H1 (cell line): ENCODE results near the gene NR2F1. TPM values are rescaled to one million over a fixed set of nuclear protein-coding genes. Genes with fewer than 3 reads are reported as not detected.

Experiments
- ASH2L ChIP-seq: fragments of 200-600, 300-600 bp; sonication (generic); IDR thresholded peaks from one replicate; pipeline ENCODE4 v1.7.1; 2017; ENCODE audit warnings: low read length
- ATF2 ChIP-seq: IDR thresholded peaks from 2 replicates; pipeline ENCODE4 v1.6.1; 2012; ENCODE audit warnings: low read length, inconsistent platforms
- ATF3 ChIP-seq: IDR thresholded peaks from 2 replicates; pipeline ENCODE4 v1.6.1; 2011; ENCODE audit warnings: low read depth, mild to moderate bottlenecking, low read length; ENCODE audit not compliant: insufficient read depth
- BACH1 ChIP-seq: IDR thresholded peaks from 2 replicates; pipeline ENCODE4 v1.6.1; 2012; ENCODE audit warnings: low read length, improper control_type of control experiment
- BCL11A ChIP-seq, 2 experiments: IDR thresholded peaks; one replicate each; pipeline ENCODE4 v1.6.1; 2011; ENCODE audit warnings: low read depth in 2 of 2, low read length in 2 of 2, mild to moderate bottlenecking in 2 of 2
- BRCA1 ChIP-seq: IDR thresholded peaks from 2 replicates; pipeline ENCODE4 v1.6.1; 2012; ENCODE audit warnings: low read depth, low read length, improper control_type of control experiment
- CBX8 ChIP-seq: fragments of 300-800, 300-1000 bp; sonication (generic); IDR thresholded peaks from 2 replicates; pipeline ENCODE4 v1.7.1; 2016; ENCODE audit warnings: low read depth, low read length, borderline replicate concordance
- CEBPB ChIP-seq: IDR thresholded peaks from 2 replicates; pipeline ENCODE4 v1.6.1; 2012; ENCODE audit warnings: low read depth, low read length
- CHD2 ChIP-seq: IDR thresholded peaks from 2 replicates; pipeline ENCODE4 v1.6.1; 2012; ENCODE audit warnings: low read length, improper control_type of control experiment
- CREB1 ChIP-seq: IDR thresholded peaks from 2 replicates; pipeline ENCODE4 v1.6.1; 2012; ENCODE audit warnings: inconsistent platforms
- HDAC2 ChIP-seq, 2 experiments: fragments of 300-600 bp in 1 of 2; sonication (generic) in 1 of 2; IDR thresholded peaks; 2 replicates each; pipeline ENCODE4 v1.6.1; 2011 to 2012; ENCODE audit warnings: low read depth in 2 of 2, low read length in 2 of 2, mild to moderate bottlenecking in 2 of 2, moderate library complexity in 2 of 2, borderline replicate concordance in 1 of 2, inconsistent platforms in 1 of 2
- JUN ChIP-seq: IDR thresholded peaks from 2 replicates; pipeline ENCODE4 v1.6.1; 2011; ENCODE audit warnings: low read depth, mild to moderate bottlenecking, improper control_type of control experiment, low read length
- KDM1A ChIP-seq: fragments of 200-600, 300-600 bp; sonication (generic); IDR thresholded peaks from 2 replicates; pipeline ENCODE4 v1.7.1; 2016; ENCODE audit warnings: mild to moderate bottlenecking, low read length, borderline replicate concordance
- KDM5A ChIP-seq: fragments of 200-600 bp; IDR thresholded peaks from 2 replicates; pipeline ENCODE4 v1.7.1; 2012; ENCODE audit warnings: mild to moderate bottlenecking, low read length, inconsistent platforms, mixed read lengths
- NRF1 ChIP-seq: IDR thresholded peaks from 2 replicates; pipeline ENCODE4 v1.6.1; 2011; ENCODE audit warnings: mild to moderate bottlenecking, low read depth, low read length, improper control_type of control experiment
- SAP30 ChIP-seq: fragments of 300-600 bp; sonication (generic); IDR thresholded peaks from 2 replicates; pipeline ENCODE4 v1.7.1; 2012; ENCODE audit warnings: low read length, moderate library complexity, mild to moderate bottlenecking, inconsistent platforms; ENCODE audit not compliant: insufficient read depth, insufficient replicate concordance
- SIN3A ChIP-seq, 2 experiments: IDR thresholded peaks in 1 of 2; conservative IDR thresholded peaks in 1 of 2; 2 replicates each; pipeline ENCODE4 v1.6.1; 2011 to 2012; ENCODE audit warnings: low read length in 2 of 2, improper control_type of control experiment in 1 of 2, low read depth in 1 of 2, mild to moderate bottlenecking in 1 of 2
- SIX5 ChIP-seq: IDR thresholded peaks from 2 replicates; pipeline ENCODE4 v1.6.1; 2011; ENCODE audit warnings: mild to moderate bottlenecking, low read depth, low read length
- SP1 ChIP-seq: IDR thresholded peaks from 2 replicates; pipeline ENCODE4 v1.6.1; 2011; ENCODE audit warnings: low read depth, low read length
- SP2 ChIP-seq: IDR thresholded peaks from 2 replicates; pipeline ENCODE4 v1.6.1; 2012; ENCODE audit warnings: mild to moderate bottlenecking, low read length, inconsistent platforms
- SRF ChIP-seq: IDR thresholded peaks from 2 replicates; pipeline ENCODE4 v1.6.1; 2011; ENCODE audit warnings: mild to moderate bottlenecking, low read depth, low read length, moderate library complexity
- TCF12 ChIP-seq: IDR thresholded peaks from 2 replicates; pipeline ENCODE4 v1.6.1; 2011; ENCODE audit warnings: low read depth, mild to moderate bottlenecking, low read length
- TEAD4 ChIP-seq: IDR thresholded peaks from 2 replicates; pipeline ENCODE4 v1.6.1; 2012; ENCODE audit warnings: low read depth, low read length, inconsistent platforms, mixed read lengths
- polyA plus RNA-seq, 7 experiments: library from polyadenylated mRNA; depleted of rRNA in 3 of 7; stranded (reverse) in 5 of 7; unstranded in 2 of 7; fragments of >200 nt in 5 of 7; fragments of 200-250 nt in 2 of 7; gene quantifications; 1 replicate in 5 of 7; 2 replicates in 1 of 7; 4 replicates in 1 of 7; pipeline versions ENCODE4 v1.2.1 to v1.2.3, GENCODE V29; 2011 to 2013; ENCODE audit warnings: missing spikeins in 2 of 7, mixed read lengths in 2 of 7
- total RNA-seq: library from RNA; stranded (reverse); fragmentation: NEBNext Ultra II Directional; extraction: Animal tissue kit (Norgen Biotek cat#: 25700); gene quantifications from 2 replicates; pipeline ENCODE4 v1.2.1, GENCODE V29; 2021

Gene NR2F1
- total and polyA plus RNA-seq, 2 of the 8 experiments (the other 6 are each of a cell fraction or from before 2014, with no cell fraction given), result not detected

GRCh38 chr5:93570294-93571113, 12.5 kb upstream of the NR2F1 start (continued):
- TF ChIP-seq CHD2 (no peak), NRF1 (no peak), HDAC2 (IDR thresholded peaks at IDR 0.05; ENCODE audit: borderline replicate concordance in 1 of 2, low read depth in 2 of 2, low read length in 2 of 2) (no peak), ATF2 (no peak), BRCA1 (no peak), SAP30 (no peak), TEAD4 (no peak), SP1 (no peak), SIX5 (no peak), SP2 (no peak), CREB1 (no peak), BACH1 (no peak), CBX8 (no peak), ASH2L (peak; percentile 64), KDM1A (no peak), JUN (no peak), CEBPB (no peak), ATF3 (no peak), TCF12 (no peak), SIN3A (conservative IDR thresholded peaks at IDR 0.05 in 1 of 2, IDR thresholded peaks at IDR 0.05 in 1 of 2; ENCODE audit: low read depth in 1 of 2, low read length in 2 of 2) (no peak), BCL11A (IDR thresholded peaks at IDR 0.05; ENCODE audit: low read depth in 2 of 2, low read length in 2 of 2) (no peak), SRF (peak; percentile 98), KDM5A (no peak)
